Neuronal stem cell (in vitro differentiated cells): ENCODE data around the gene CBFA2T3.

Source experiments
- DNase-seq: peaks from one replicate; pipeline ENCODE4 v3.0.0-alpha.2; 2013; ENCODE audit warnings: low spot score
- H2AFZ ChIP-seq: one replicate; pipeline ENCODE4 v1.6.1; 2013; ENCODE audit warnings: mild to moderate bottlenecking, low read length, inconsistent platforms
- H2AK5ac ChIP-seq: 2 replicates; pipeline ENCODE4 v1.6.1; 2013; ENCODE audit warnings: low read depth, mild to moderate bottlenecking, inconsistent platforms, low read length, moderate library complexity, mixed read lengths
- H2BK120ac ChIP-seq: 2 replicates; pipeline ENCODE4 v1.6.1; 2013; ENCODE audit warnings: low read depth, mild to moderate bottlenecking, inconsistent platforms, low read length, moderate library complexity, mixed read lengths
- H2BK12ac ChIP-seq: one replicate; pipeline ENCODE4 v1.6.1; 2013; ENCODE audit warnings: low read length, inconsistent platforms
- H2BK15ac ChIP-seq: 2 replicates; pipeline ENCODE4 v1.6.1; 2013; ENCODE audit warnings: mild to moderate bottlenecking, low read length, inconsistent platforms, mixed read lengths
- H2BK5ac ChIP-seq: one replicate; pipeline ENCODE4 v1.6.1; 2013; ENCODE audit warnings: inconsistent platforms, mild to moderate bottlenecking, low read length, moderate library complexity
- H3K14ac ChIP-seq: one replicate; pipeline ENCODE4 v1.6.1; 2013; ENCODE audit warnings: low read length, inconsistent platforms
- H3K18ac ChIP-seq: 2 replicates; pipeline ENCODE4 v1.6.1; 2013; ENCODE audit warnings: low read length, inconsistent platforms
- H3K23ac ChIP-seq: 2 replicates; pipeline ENCODE4 v1.6.1; 2013; ENCODE audit warnings: low read depth, mild to moderate bottlenecking, mixed read lengths, low read length, inconsistent platforms; ENCODE audit not compliant: poor library complexity
- H3K27ac ChIP-seq: replicated peaks from 3 replicates; pipeline ENCODE4 v1.5.1; 2013; ENCODE audit warnings: low read length, inconsistent platforms
- H3K27me3 ChIP-seq, 3 experiments: 2 replicates each; pipeline ENCODE4 v1.6.1; 2013; ENCODE audit warnings: low read length in 3 of 3, mild to moderate bottlenecking in 2 of 3, inconsistent platforms in 1 of 3, low read depth in 1 of 3, mixed read lengths in 1 of 3, moderate library complexity in 1 of 3; ENCODE audit not compliant: control insufficient read depth in 3 of 3, insufficient read depth in 3 of 3
- H3K36me3 ChIP-seq, 2 donors: replicated peaks in 1 of 2; 2 replicates each; pipeline ENCODE4 v1.6.1; 2013; ENCODE audit warnings: low read length in 2 of 2; ENCODE audit not compliant: control insufficient read depth in 2 of 2, insufficient read depth in 2 of 2
- H3K4ac ChIP-seq: 2 replicates; pipeline ENCODE4 v1.6.1; 2013; ENCODE audit warnings: inconsistent platforms, mild to moderate bottlenecking, low read length, moderate library complexity
- H3K4me1 ChIP-seq, 2 donors: 1 replicate in 1 of 2; 2 replicates in 1 of 2; pipeline ENCODE4 v1.6.1; 2013; ENCODE audit warnings: low read length in 2 of 2, low read depth in 1 of 2; ENCODE audit not compliant: control insufficient read depth in 2 of 2, insufficient read depth in 1 of 2
- H3K4me2 ChIP-seq: one replicate; pipeline ENCODE4 v1.6.1; 2013; ENCODE audit warnings: mild to moderate bottlenecking, low read length, inconsistent platforms; ENCODE audit not compliant: insufficient read depth, poor library complexity, severe bottlenecking
- H3K4me3 ChIP-seq, 2 donors: 2 replicates each; pipeline ENCODE4 v1.5.1; 2013; ENCODE audit warnings: low read length in 2 of 2, mild to moderate bottlenecking in 2 of 2, inconsistent platforms in 1 of 2, moderate library complexity in 1 of 2
- H3K79me1 ChIP-seq: one replicate; pipeline ENCODE4 v1.6.1; 2013; ENCODE audit warnings: low read depth, mild to moderate bottlenecking, inconsistent platforms, low read length, moderate library complexity
- H3K9ac ChIP-seq: one replicate; pipeline ENCODE4 v1.6.1; 2013; ENCODE audit warnings: mild to moderate bottlenecking, low read depth, low read length, inconsistent platforms; ENCODE audit not compliant: poor library complexity
- H3K9me3 ChIP-seq, 2 donors: replicated peaks in 1 of 2; 2 replicates each; pipeline versions ENCODE3 to v1.6.1; 2013; ENCODE audit warnings: low read length in 2 of 2, mild to moderate bottlenecking in 2 of 2, inconsistent platforms in 1 of 2, low read depth in 1 of 2, mixed read lengths in 1 of 2, moderate library complexity in 1 of 2; ENCODE audit not compliant: control insufficient read depth in 2 of 2, insufficient read depth in 1 of 2
- H4K8ac ChIP-seq: one replicate; pipeline ENCODE4 v1.6.1; 2013; ENCODE audit warnings: low read depth, mild to moderate bottlenecking, inconsistent platforms, low read length, moderate library complexity
- H4K91ac ChIP-seq: one replicate; pipeline ENCODE4 v1.6.1; 2013; ENCODE audit warnings: low read length, low read depth, mild to moderate bottlenecking, inconsistent platforms; ENCODE audit not compliant: poor library complexity
- WGBS, 2 donors: extraction: QIAGEN DNeasy Blood & Tissue Kit; methylation state at CpG; one replicate each; pipeline ENCODE4 v1.1.7; 2013; ENCODE audit warnings: missing lambda C conversion rate in 2 of 2, mixed read lengths in 1 of 2; ENCODE audit not compliant: insufficient read length in 2 of 2, insufficient replicate concordance in 1 of 2; ENCODE audit errors: extremely low coverage in 2 of 2; 5-methylcytosine and 5-hydroxymethylcytosine counted together

Gene CBFA2T3

GRCh38 chr16:88957433-88957767, 19.6 kb downstream of the CBFA2T3 start:
- Histone ChIP-seq H4K91ac (no peak overlapping the region), H2BK120ac (no peak overlapping the region), H2BK15ac (no peak overlapping the region), H3K9ac (no peak overlapping the region), H3K14ac (no peak overlapping the region), H3K27ac (no peak overlapping the region), H3K23ac (no peak overlapping the region), H3K9me3 (no peaks in the 10 kb centered on the region), H4K8ac (no peak overlapping the region), H3K79me1 (peaks cover 2% of the 10 kb centered on the region), H3K4ac (no peak overlapping the region), H3K27me3 (peaks cover 0 to 23% (median 0%) of the 10 kb centered on the region in 3 experiments), H3K36me3 (no peaks in the 10 kb centered on the region), H2AK5ac (no peak overlapping the region), H2AFZ (no peak overlapping the region), H3K4me1 (peaks cover 0 to 8% of the 10 kb centered on the region in 2 donors), H2BK5ac (no peak overlapping the region), H2BK12ac (no peak overlapping the region), H3K18ac (no peak overlapping the region), H3K4me3 (no peak overlapping the region), H3K4me2 (no peak overlapping the region)
- no CpG with 5 or more reads among the region's 9 CpGs for WGBS, 2 donors
- DNase-seq, result no peak

- WGBS, 2 donors, result no CpG with 5 or more reads among the region's 33 CpGs
- peak overlapping the region; percentile 56 for H2BK15ac ChIP-seq
- H3K9me3 ChIP-seq, result no peaks in the 10 kb centered on the region
- no peaks in the 10 kb centered on the region for H3K36me3 ChIP-seq
- peak overlapping the region; percentile 76 for H3K18ac ChIP-seq
- peak overlapping the region; percentile 39 for H2BK5ac ChIP-seq
- peak overlapping the region; percentile 72 for H2BK120ac ChIP-seq
- H3K14ac ChIP-seq, result peak overlapping the region; percentile 82
- H4K91ac ChIP-seq, result peak overlapping the region; percentile 9
- no peak overlapping the region for H3K4me3 ChIP-seq
- peaks cover 2% of the 10 kb centered on the region for H3K79me1 ChIP-seq
- H3K4ac ChIP-seq, result peak overlapping the region; percentile 66
- H3K23ac ChIP-seq, result peak overlapping the region; percentile 65
- no peak for DNase-seq
- no peak overlapping the region for H3K4me2 ChIP-seq
- H4K8ac ChIP-seq, result peak overlapping the region; percentile 92
- H3K9ac ChIP-seq, result no peak overlapping the region
- H2BK12ac ChIP-seq, result no peak overlapping the region
- peaks cover 0 to 29% (median 0%) of the 10 kb centered on the region in 3 experiments for H3K27me3 ChIP-seq
- peak overlapping the region; percentile 83 for H2AK5ac ChIP-seq
- H2AFZ ChIP-seq, result no peak overlapping the region
- H3K4me1 ChIP-seq, result peaks cover 0 to 8% of the 10 kb centered on the region in 2 donors
- no peak overlapping the region for H3K27ac ChIP-seq
These were observed 20.2 kb downstream of the CBFA2T3 start for GRCh38 chr16:88956546-88957432.

GRCh38 chr16:88955906-88956305, 21.1 kb downstream of the CBFA2T3 start:
- Histone ChIP-seq H2BK15ac (peak overlapping the region; percentile 9), H4K91ac (peak overlapping the region; percentile 9), H3K36me3 (no peaks in the 10 kb centered on the region), H3K9me3 (no peaks in the 10 kb centered on the region), H3K27ac (no peak overlapping the region), H3K27me3 (peaks cover 0 to 29% (median 0%) of the 10 kb centered on the region in 3 experiments), H3K79me1 (peaks cover 2% of the 10 kb centered on the region), H3K23ac (peak overlapping the region; percentile 65), H3K4me3 (no peak overlapping the region), H3K4me1 (peaks cover 0 to 8% of the 10 kb centered on the region in 2 donors), H4K8ac (no peak overlapping the region), H2BK12ac (no peak overlapping the region), H2AFZ (no peak overlapping the region), H3K9ac (no peak overlapping the region), H2AK5ac (peak overlapping the region; percentile 83), H2BK5ac (no peak overlapping the region), H3K18ac (peak overlapping the region; percentile 38), H3K4me2 (no peak overlapping the region), H3K4ac (no peak overlapping the region), H3K14ac (no peak overlapping the region), H2BK120ac (no peak overlapping the region)
- no CpG with 5 or more reads among the region's 14 CpGs for WGBS, 2 donors
- no peak for DNase-seq

GRCh38 chr16:88953003-88953690, 23.9 kb downstream of the CBFA2T3 start:
- Histone ChIP-seq H2BK15ac (no peak overlapping the region), H2AK5ac (no peak overlapping the region), H2BK5ac (no peak overlapping the region), H3K27ac (no peak overlapping the region), H3K27me3 (peaks cover 0 to 30% (median 0%) of the 10 kb centered on the region in 3 experiments), H4K8ac (peak overlapping the region; percentile 53), H2AFZ (no peak overlapping the region), H3K36me3 (no peaks in the 10 kb centered on the region), H3K79me1 (peaks cover 2% of the 10 kb centered on the region), H3K14ac (no peak overlapping the region), H2BK12ac (no peak overlapping the region), H4K91ac (peak overlapping the region; percentile 43), H2BK120ac (no peak overlapping the region), H3K4ac (no peak overlapping the region), H3K9me3 (no peaks in the 10 kb centered on the region), H3K4me2 (no peak overlapping the region), H3K4me1 (peaks cover 0 to 8% of the 10 kb centered on the region in 2 donors), H3K23ac (no peak overlapping the region), H3K18ac (peak overlapping the region; percentile 7), H3K9ac (no peak overlapping the region), H3K4me3 (no peak overlapping the region)
- no CpG with 5 or more reads among the region's 28 CpGs for WGBS, 2 donors
- no peak for DNase-seq
